Naive thymus-derived CD4-positive, alpha-beta T cell (primary cell): ENCODE results near the gene MIOS. TPM values are rescaled to one million over a fixed set of nuclear protein-coding genes. Genes with fewer than 3 reads are reported as not detected.

Experiments used
- ATAC-seq: fragments of 150-1000 bp; cut with Tn5 transposase; 2 replicates; pipeline ENCODE4 v1.10.0; 2021; ENCODE audit warnings: mild to moderate bottlenecking, moderate library complexity
- CTCF ChIA-PET: fragments of 350-600 bp; sonication (Branson Sonifier 250); formaldehyde crosslinking; loops from one replicate; lab custom pipeline; 2021; ENCODE audit warnings: antibody characterized with exemption; lab: Charles Lee
- POLR2A ChIA-PET: fragments of 350-600 bp; sonication (Branson Sonifier 250); formaldehyde crosslinking; loops from one replicate; lab custom pipeline; 2021; ENCODE audit warnings: antibody characterized with exemption, inconsistent platforms; lab: Charles Lee
- DNase-seq, 9 donors: peaks; one replicate each; pipeline versions ENCODE4 v3.0.0 to v3.0.0-alpha.2; 2020 to 2022; ENCODE audit warnings: mixed read lengths in 1 of 9
- H3K27ac ChIP-seq: one replicate; pipeline ENCODE4 v1.7.0; 2013; ENCODE audit warnings: mild to moderate bottlenecking, low read depth, low read length, moderate library complexity
- H3K27me3 ChIP-seq, 2 donors: one replicate each; pipeline ENCODE4 v1.7.0; 2013; ENCODE audit warnings: low read length in 2 of 2, mild to moderate bottlenecking in 2 of 2, moderate library complexity in 2 of 2; ENCODE audit not compliant: control insufficient read depth in 2 of 2, insufficient read depth in 2 of 2
- H3K36me3 ChIP-seq, 3 experiments: 1 replicate in 2 of 3; 2 replicates in 1 of 3; pipeline ENCODE4 v1.7.0; 2013; ENCODE audit warnings: low read length in 3 of 3, mild to moderate bottlenecking in 3 of 3, moderate library complexity in 1 of 3; ENCODE audit not compliant: insufficient read depth in 3 of 3, control insufficient read depth in 2 of 3
- H3K4me1 ChIP-seq, 2 donors: one replicate each; pipeline ENCODE4 v1.7.0; 2013; ENCODE audit warnings: low read length in 2 of 2, mild to moderate bottlenecking in 2 of 2, moderate library complexity in 1 of 2; ENCODE audit not compliant: control insufficient read depth in 2 of 2, insufficient read depth in 2 of 2
- H3K4me3 ChIP-seq: 2 replicates; pipeline ENCODE4 v1.7.0; 2013; ENCODE audit warnings: mild to moderate bottlenecking, low read length
- H3K9me3 ChIP-seq, 3 experiments: 1 replicate in 2 of 3; 2 replicates in 1 of 3; pipeline ENCODE4 v1.7.0; 2013; ENCODE audit warnings: low read length in 3 of 3; ENCODE audit not compliant: control insufficient read depth in 2 of 3
- H3K27ac Mint-ChIP-seq, 9 donors: one replicate each; pipeline ENCODE4 v1.8.0; 2020 to 2022; ENCODE audit warnings: mixed read lengths in 9 of 9, mild to moderate bottlenecking in 8 of 9, moderate library complexity in 5 of 9, inconsistent platforms in 2 of 9
- H3K27me3 Mint-ChIP-seq, 5 donors: one replicate each; pipeline ENCODE4 v1.8.0; 2021 to 2022; ENCODE audit warnings: mixed read lengths in 5 of 5, mild to moderate bottlenecking in 1 of 5
- H3K36me3 Mint-ChIP-seq, 5 donors: one replicate each; pipeline ENCODE4 v1.8.0; 2020 to 2022; ENCODE audit warnings: mixed read lengths in 5 of 5, mild to moderate bottlenecking in 3 of 5, inconsistent platforms in 1 of 5
- H3K4me1 Mint-ChIP-seq, 7 donors: one replicate each; pipeline ENCODE4 v1.8.0; 2020 to 2022; ENCODE audit warnings: mixed read lengths in 7 of 7, mild to moderate bottlenecking in 3 of 7, inconsistent platforms in 1 of 7
- H3K4me3 Mint-ChIP-seq, 10 donors: one replicate each; pipeline ENCODE4 v1.8.0; 2020 to 2022; ENCODE audit warnings: mild to moderate bottlenecking in 10 of 10, mixed read lengths in 10 of 10, moderate library complexity in 6 of 10, inconsistent platforms in 2 of 10
- H3K9me3 Mint-ChIP-seq, 11 donors: one replicate each; pipeline ENCODE4 v1.8.0; 2020 to 2022; ENCODE audit warnings: mixed read lengths in 11 of 11, mild to moderate bottlenecking in 4 of 11, inconsistent platforms in 1 of 11, moderate library complexity in 1 of 11
- intact Hi-C, 2 donors: fragments of 100-400 bp; cut with micrococcal nuclease; formaldehyde crosslinking; loops; one replicate each; pipeline ENCODE4 v1.15.1; 2023
- polyA plus RNA-seq, 2 donors: library from polyadenylated mRNA; unstranded; fragments of 300-500 nt; fragmentation: Illumina TruSeq; gene quantifications; one replicate each; pipeline ENCODE4 v1.2.3, GENCODE V29; 2021
- total RNA-seq, 6 experiments: library from RNA in 5 of 6; stranded (reverse) in 5 of 6; gene quantifications; 1 replicate in 5 of 6; 2 replicates in 1 of 6; pipeline ENCODE4 v1.2.3 and lab custom pipeline; 2021 to 2026

The MIOS gene
- 10 to 100 TPM; 24.3 to 31.7 (median 28.7) TPM for total RNA-seq
- polyA plus RNA-seq: 10 to 100 TPM; 15.6 to 21.6 TPM
- 32.4 reads per million, percentile 61 among the genes with 10 or more reads in this experiment for total RNA-seq (lab: John Stamatoyannopoulos, UW)

DNA sequence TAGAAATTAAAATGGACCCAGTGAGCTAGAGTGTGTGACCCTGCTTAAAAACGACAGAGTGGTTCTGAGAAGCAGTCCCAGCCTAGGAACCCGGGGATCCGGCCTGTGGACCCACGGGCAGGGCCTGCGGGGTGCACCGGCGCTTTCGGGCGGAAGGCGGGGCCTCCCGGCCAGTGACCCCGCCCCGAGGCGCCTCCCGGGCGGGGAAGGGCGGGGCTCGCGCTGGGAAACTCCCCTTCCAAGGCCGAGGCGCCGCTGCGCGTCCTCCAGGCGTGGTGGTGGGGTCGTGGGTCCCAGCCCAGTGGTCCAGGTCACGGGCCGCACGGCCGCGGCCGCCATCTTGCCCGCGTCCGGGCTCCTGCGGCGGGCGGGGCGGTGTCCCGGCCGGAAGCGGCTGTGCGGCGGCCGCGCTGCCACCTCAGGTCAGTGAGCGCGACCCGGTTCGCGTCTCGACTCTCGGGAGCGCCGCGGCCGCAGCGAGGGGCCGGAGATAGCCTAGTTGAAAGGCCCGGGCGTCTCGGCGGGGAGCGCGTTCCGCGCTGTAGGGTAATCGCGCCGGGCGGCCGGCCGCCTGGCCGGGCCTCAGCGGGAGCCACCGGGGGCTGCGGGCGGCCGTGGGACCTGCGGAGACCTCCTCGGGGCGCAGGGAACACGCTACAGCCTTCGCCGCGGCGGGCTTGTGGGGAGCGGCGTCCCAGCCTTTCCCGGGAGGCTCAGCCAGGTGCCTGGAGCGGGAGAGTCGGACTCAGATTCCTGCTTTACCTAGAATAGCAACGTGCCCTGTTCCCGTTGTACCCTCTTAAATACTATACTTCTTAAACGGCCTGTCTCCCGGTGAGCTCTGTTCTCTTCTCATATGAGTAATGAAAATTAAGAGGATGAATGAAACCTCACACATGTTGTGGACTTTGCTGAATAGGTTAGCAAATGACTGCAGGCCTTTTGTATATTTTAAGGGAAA lies at the start of gene MIOS:
TSS of gene MIOS (plus strand) at position 234 of the 961 bp plus-strand sequence. CDS start 5,592 bp downstream, outside the sequence.
- Histone ChIP-seq H3K4me3 (peak within 1 kb of the TSS; percentile 77), H3K27me3 (no peaks in the 10 kb centered on the region)
- H3K4me3 Mint-ChIP-seq: peak within 1 kb of the TSS in 9 of 10 donors; percentile 75 to 92 (median 86)

DNA sequence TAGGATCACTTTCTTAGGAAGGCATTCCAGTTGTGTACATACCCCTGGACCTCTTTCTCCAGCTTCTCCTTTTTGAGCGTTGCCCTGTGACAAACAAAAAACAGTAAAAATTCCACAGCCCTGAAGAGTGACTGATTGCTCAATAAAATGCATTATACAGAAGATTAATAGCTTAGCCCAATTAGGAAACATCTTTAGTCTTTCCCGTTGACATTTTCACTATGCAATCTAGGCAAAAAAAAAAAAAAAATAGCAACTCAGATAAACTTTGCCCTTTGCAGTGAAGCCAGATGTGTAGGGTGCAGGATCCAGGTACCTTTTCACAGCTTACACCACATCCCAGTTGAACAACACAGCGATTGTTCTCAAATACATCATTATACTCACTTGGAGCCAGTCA lies 48.9 kb upstream of the MIOS start:
- no peak for ATAC-seq
- no peaks in the 10 kb centered on the region for H3K9me3 ChIP-seq
- Mint-ChIP-seq H3K9me3 (no peaks in the 10 kb centered on the region), H3K27ac (no peak overlapping the region), H3K36me3 (no peaks in the 10 kb centered on the region), H3K4me3 (no peak overlapping the region), H3K27me3 (peaks cover 0 to 7% (median 0%) of the 10 kb centered on the region in 5 donors), H3K4me1 (no peaks in the 10 kb centered on the region)
- CTCF ChIA-PET: no interaction called here
- no peak for DNase-seq
- no peaks in the 10 kb centered on the region for H3K27me3 ChIP-seq
- intact Hi-C loops: no loop called here
- H3K27ac ChIP-seq: no peak overlapping the region
- no peaks in the 10 kb centered on the region for H3K4me1 ChIP-seq
- POLR2A ChIA-PET: no interaction called here
- no peak overlapping the region for H3K4me3 ChIP-seq
- H3K36me3 ChIP-seq: no peaks in the 10 kb centered on the region

More for the DNA sequence above, at the start of gene MIOS:
- no peaks in the 10 kb centered on the region for H3K9me3 Mint-ChIP-seq
- H3K4me1 ChIP-seq: peaks cover 27 to 29% of the 10 kb centered on the region in 2 donors
- H3K4me1 Mint-ChIP-seq: peaks cover 21 to 41% (median 37%) of the 10 kb centered on the region in 7 donors
- H3K36me3 Mint-ChIP-seq: peaks cover 0 to 10% (median 0%) of the 10 kb centered on the region in 5 donors
- no peaks in the 10 kb centered on the region for H3K36me3 ChIP-seq
- H3K27ac Mint-ChIP-seq: peak within 1 kb of the TSS; percentile 80 to 91 (median 85)
- CTCF ChIA-PET: interaction anchor here (0.7 kb wide), 1 partner anchor 866 kb away, joined by 3 read pairs; no protein-coding TSS in a partner anchor
- POLR2A ChIA-PET: interaction anchor here (0.6 to 2.0 kb wide), 5 partner anchors 11 to 385 kb away, joined by 3 to 6 read pairs (median 4); partner anchors contain the start of gene C1GALT1
- peak; percentile 95 for ATAC-seq
- peak; percentile 73 to 88 (median 83) for DNase-seq
- intact Hi-C loops: loop anchor here (1.0 to 10.0 kb wide), 10 partner anchors 73 to 1295 kb away; partner anchors contain the start of genes C1GALT1 (in 2 of the 2), UMAD1 (in 2 of the 2), CYTH3 (in 1 of the 2) and GLCCI1 (in 1 of the 2)
- no peaks in the 10 kb centered on the region for H3K9me3 ChIP-seq
- peak within 1 kb of the TSS; percentile 98 for H3K27ac ChIP-seq
- no peaks in the 10 kb centered on the region for H3K27me3 Mint-ChIP-seq

DNA sequence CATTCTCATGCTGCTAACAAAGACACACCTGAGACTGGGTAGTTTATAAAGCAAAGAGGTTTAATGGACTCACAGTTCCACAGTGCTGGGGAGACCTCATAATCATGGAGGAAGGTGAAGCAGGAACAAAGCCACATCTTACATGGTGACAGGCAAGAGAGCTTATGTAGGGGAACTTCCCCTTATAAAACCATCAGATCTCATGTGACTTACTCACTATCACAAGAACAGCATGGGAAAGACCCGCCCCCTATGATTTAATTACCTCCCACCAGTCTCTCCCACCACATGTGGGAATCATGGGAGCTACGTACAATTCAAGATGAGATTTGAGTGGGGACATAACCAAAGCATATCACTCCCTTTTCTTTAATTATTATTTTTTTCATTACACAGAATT lies 47.6 kb upstream of the MIOS start:
- H3K4me1 Mint-ChIP-seq: no peaks in the 10 kb centered on the region
- no peak overlapping the region for H3K4me3 Mint-ChIP-seq
- peaks cover 0 to 7% (median 0%) of the 10 kb centered on the region in 5 donors for H3K27me3 Mint-ChIP-seq
- Histone ChIP-seq H3K4me3 (no peak overlapping the region), H3K27me3 (peaks cover 0 to under 1% of the 10 kb centered on the region in 2 donors), H3K27ac (no peak overlapping the region), H3K4me1 (no peaks in the 10 kb centered on the region), H3K9me3 (no peaks in the 10 kb centered on the region), H3K36me3 (no peaks in the 10 kb centered on the region)
- POLR2A ChIA-PET: no interaction called here
- H3K36me3 Mint-ChIP-seq: no peaks in the 10 kb centered on the region
- ATAC-seq: no peak
- H3K27ac Mint-ChIP-seq: no peak overlapping the region
- no peak for DNase-seq
- H3K9me3 Mint-ChIP-seq: no peaks in the 10 kb centered on the region
- intact Hi-C loops: no loop called here
- CTCF ChIA-PET: no interaction called here

DNA sequence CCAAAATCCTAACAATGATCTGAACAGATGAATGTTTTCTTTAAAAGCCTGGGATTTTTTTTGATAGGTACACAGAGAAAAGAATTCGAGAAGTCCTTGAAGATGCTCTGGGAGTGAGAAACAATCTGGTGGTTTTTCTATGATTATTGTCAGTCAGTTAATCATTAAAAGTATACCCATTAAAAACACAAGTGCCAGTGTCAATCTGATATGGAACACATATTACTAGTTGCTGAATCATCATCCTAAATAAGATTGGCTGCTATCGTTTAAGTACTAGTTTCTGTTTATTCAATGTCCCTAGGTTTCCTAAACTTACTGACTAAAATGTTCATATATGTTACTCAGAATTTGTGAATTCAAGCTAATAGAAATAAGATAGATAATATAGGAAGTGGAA lies 47.2 kb upstream of the MIOS start:
- no peaks in the 10 kb centered on the region for H3K36me3 ChIP-seq
- H3K27ac ChIP-seq: no peak overlapping the region
- Mint-ChIP-seq H3K27me3 (peaks cover 0 to 7% (median 0%) of the 10 kb centered on the region in 5 donors), H3K4me3 (no peak overlapping the region), H3K4me1 (no peaks in the 10 kb centered on the region), H3K36me3 (no peaks in the 10 kb centered on the region), H3K9me3 (no peaks in the 10 kb centered on the region), H3K27ac (no peak overlapping the region)
- H3K9me3 ChIP-seq: no peaks in the 10 kb centered on the region
- POLR2A ChIA-PET: interaction anchor here (0.7 kb wide), 1 partner anchor 36 kb away, joined by 3 read pairs; no protein-coding TSS in a partner anchor
- intact Hi-C loops: no loop called here
- CTCF ChIA-PET: no interaction called here
- no peak overlapping the region for H3K4me3 ChIP-seq
- no peak for DNase-seq
- H3K4me1 ChIP-seq: no peaks in the 10 kb centered on the region
- no peak for ATAC-seq
- peaks cover 0 to 3% of the 10 kb centered on the region in 2 donors for H3K27me3 ChIP-seq

DNA sequence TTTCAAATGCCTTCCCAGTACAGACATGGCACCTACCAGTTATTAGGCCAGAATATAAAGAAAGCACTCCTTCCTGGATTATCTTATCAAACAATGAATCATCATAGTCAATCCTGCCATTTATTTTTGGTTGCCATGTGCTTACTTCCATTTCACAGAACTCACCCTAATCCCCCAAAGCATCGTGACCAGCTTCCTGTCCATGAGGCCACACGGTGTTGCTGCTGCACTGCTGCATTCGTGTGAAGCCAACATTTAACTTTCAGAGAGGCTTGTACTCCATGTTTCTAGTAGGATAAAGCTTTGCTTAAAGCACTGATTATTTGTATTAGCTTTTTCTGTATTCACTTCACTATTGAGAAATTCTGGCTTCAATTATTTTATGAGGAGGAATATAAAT lies 45.4 kb upstream of the MIOS start:
- Mint-ChIP-seq H3K4me3 (no peak overlapping the region), H3K4me1 (no peaks in the 10 kb centered on the region), H3K36me3 (no peaks in the 10 kb centered on the region), H3K27me3 (peaks cover 0 to 10% (median 4%) of the 10 kb centered on the region in 5 donors), H3K9me3 (no peaks in the 10 kb centered on the region), H3K27ac (no peak overlapping the region)
- Histone ChIP-seq H3K4me3 (no peak overlapping the region), H3K9me3 (no peaks in the 10 kb centered on the region), H3K36me3 (no peaks in the 10 kb centered on the region), H3K27me3 (peaks cover 0 to 3% of the 10 kb centered on the region in 2 donors), H3K4me1 (no peaks in the 10 kb centered on the region), H3K27ac (no peak overlapping the region)
- ATAC-seq: no peak
- intact Hi-C loops: no loop called here
- POLR2A ChIA-PET: no interaction called here
- DNase-seq: no peak
- CTCF ChIA-PET: no interaction called here

DNA sequence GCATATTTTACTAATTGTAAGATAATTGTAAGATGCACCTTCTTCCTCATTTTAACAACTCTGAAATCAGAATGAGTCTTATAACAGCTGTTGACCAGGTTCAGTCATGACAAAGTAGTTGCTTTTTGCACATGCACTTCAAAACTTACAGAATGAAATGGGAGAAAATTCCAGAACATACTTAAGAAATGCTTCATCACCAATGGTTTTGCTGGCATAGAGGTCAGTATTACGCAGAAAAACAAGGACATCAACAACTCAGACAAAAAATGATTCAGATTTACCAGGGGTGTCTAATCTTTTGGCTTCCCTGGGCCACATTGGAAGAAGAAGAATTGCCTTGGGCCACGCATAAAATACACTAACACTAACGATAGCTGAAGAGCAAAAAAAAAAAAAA lies 44.3 kb upstream of the MIOS start:
- peaks cover 0 to 10% (median 5%) of the 10 kb centered on the region in 5 donors for H3K27me3 Mint-ChIP-seq
- ATAC-seq: no peak
- peaks cover 0 to 3% of the 10 kb centered on the region in 2 donors for H3K27me3 ChIP-seq
- H3K4me1 Mint-ChIP-seq: no peaks in the 10 kb centered on the region
- no peaks in the 10 kb centered on the region for H3K36me3 ChIP-seq
- no peak overlapping the region for H3K4me3 Mint-ChIP-seq
- no peaks in the 10 kb centered on the region for H3K9me3 ChIP-seq
- H3K4me3 ChIP-seq: no peak overlapping the region
- POLR2A ChIA-PET: no interaction called here
- CTCF ChIA-PET: no interaction called here
- intact Hi-C loops: no loop called here
- no peak overlapping the region for H3K27ac ChIP-seq
- no peaks in the 10 kb centered on the region for H3K9me3 Mint-ChIP-seq
- no peaks in the 10 kb centered on the region for H3K36me3 Mint-ChIP-seq
- no peaks in the 10 kb centered on the region for H3K4me1 ChIP-seq
- no peak overlapping the region for H3K27ac Mint-ChIP-seq
- no peak for DNase-seq
